Measurements from ENCODE around the gene CCDC9. TPM values are rescaled to one million over a fixed set of nuclear protein-coding genes. Genes with fewer than 3 reads are reported as not detected.

Gene CCDC9
- total RNA-seq, 5 donors from 2014 or later (not counting 1 experiment from before 2014, with no cell fraction given), result 40.4 to 57.2 (median 49.7) TPM

DNA sequence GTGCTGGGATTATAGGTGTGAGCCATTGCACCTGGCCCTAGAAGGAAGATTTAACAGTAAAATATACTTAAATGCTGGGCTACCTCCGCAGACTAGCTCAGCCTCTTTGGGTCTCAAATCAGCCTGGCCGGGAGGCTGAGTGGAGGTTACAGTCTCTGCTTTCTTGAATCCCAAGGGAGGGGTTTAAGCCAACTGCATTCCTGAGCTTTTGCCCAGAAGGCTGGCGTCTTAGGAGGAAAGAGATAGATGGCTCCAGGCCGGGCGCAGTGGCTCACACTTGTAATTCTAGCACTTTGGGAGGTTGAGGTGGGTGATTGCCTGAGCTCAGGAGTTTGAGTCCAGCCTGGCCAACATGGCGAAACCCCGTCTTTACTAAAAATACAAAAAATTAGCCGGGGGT lies 52.7 kb downstream of the CCDC9 start:
- Mint-ChIP-seq H3K4me1 (peaks cover 5 to 7% (median 6%) of the 10 kb centered on the region in 3 donors), H3K27ac (no peak overlapping the region), H3K27me3 (peaks cover 16 to 35% of the 10 kb centered on the region in 2 donors), H3K4me3 (no peak overlapping the region), H3K9me3 (no peaks in the 10 kb centered on the region), H3K36me3 (no peaks in the 10 kb centered on the region)
- CTCF ChIA-PET, result interaction anchor here in 1 of 2 donors (0.6 to 1.3 kb wide), 2 partner anchors 21 to 82 kb away, joined by 4 to 5 read pairs; no protein-coding TSS in a partner anchor
- no peak overlapping the region for H3K27ac ChIP-seq (ENCODE audit: low read length)
- H3K9me3 ChIP-seq, result no peaks in the 10 kb centered on the region
- POLR2A ChIA-PET, result no interaction called here
- 83% methylated on average over 8 of the region's 8 CpGs for WGBS (ENCODE audit: insufficient coverage)
- ATAC-seq (replicated peaks in 1 of 4) (no peak), DNase-seq (no peak)
- H3K4me3 ChIP-seq (ENCODE audit: control insufficient read depth in 1 of 2, extremely low read depth in 1 of 2, low read length in 1 of 2), result no peak overlapping the region
- peaks cover 0 to 5% of the 10 kb centered on the region in 2 experiments for H3K4me1 ChIP-seq (ENCODE audit: control insufficient read depth in 1 of 2, extremely low read depth in 1 of 2, insufficient read depth in 2 of 2, low read length in 2 of 2)
- no peaks in the 10 kb centered on the region for H3K36me3 ChIP-seq (ENCODE audit: control insufficient read depth in 2 of 2, extremely low read depth in 1 of 2, insufficient read depth in 1 of 2, low read length in 1 of 2)
- peaks cover 0 to 40% of the 10 kb centered on the region in 2 experiments for H3K27me3 ChIP-seq (replicated peaks in 1 of 2; ENCODE audit: control insufficient read depth in 2 of 2, extremely low read depth in 1 of 2, insufficient read depth in 2 of 2, low read length in 1 of 2)

DNA sequence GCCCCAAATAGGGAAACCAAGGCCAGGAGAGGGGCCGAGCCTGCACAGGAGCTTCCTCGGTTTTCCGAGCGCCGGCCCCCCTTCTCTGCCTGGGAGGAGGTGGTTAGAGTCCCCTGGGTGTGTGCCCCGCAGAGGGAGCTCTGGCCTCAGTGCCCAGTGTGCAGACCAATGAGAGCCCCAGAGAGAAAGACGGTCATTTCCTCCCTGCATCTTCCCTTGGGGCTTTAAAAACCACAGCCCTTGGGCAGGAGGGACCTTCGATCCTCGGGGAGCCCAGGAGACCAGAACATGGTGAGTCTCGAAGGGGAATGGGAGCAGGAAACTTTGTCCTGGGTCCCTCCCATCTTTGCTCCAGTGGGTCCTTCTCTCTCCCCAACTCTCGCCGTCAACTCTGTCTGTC lies 53.3 kb downstream of the CCDC9 start, which contains the start of gene C5AR1:
TSS of gene C5AR1 (plus strand) at position 254 of the 400 bp plus-strand sequence. CDS start at position 289, 35 bp downstream.
- H3K36me3 ChIP-seq (ENCODE audit: control insufficient read depth in 2 of 2, extremely low read depth in 1 of 2, insufficient read depth in 1 of 2, low read length in 1 of 2), result no peaks in the 10 kb centered on the region
- peaks cover 0 to 40% of the 10 kb centered on the region in 2 experiments for H3K27me3 ChIP-seq (replicated peaks in 1 of 2; ENCODE audit: control insufficient read depth in 2 of 2, extremely low read depth in 1 of 2, insufficient read depth in 2 of 2, low read length in 1 of 2)
- no peak for DNase-seq
- peaks cover 0 to 5% of the 10 kb centered on the region in 2 experiments for H3K4me1 ChIP-seq (ENCODE audit: control insufficient read depth in 1 of 2, extremely low read depth in 1 of 2, insufficient read depth in 2 of 2, low read length in 2 of 2)
- ATAC-seq (replicated peaks in 1 of 4), result no peak
- Mint-ChIP-seq H3K9me3 (no peaks in the 10 kb centered on the region), H3K27ac (no peak within 1 kb of the TSS), H3K4me3 (no peak within 1 kb of the TSS), H3K27me3 (peaks cover 16 to 35% of the 10 kb centered on the region in 2 donors), H3K4me1 (peaks cover 4 to 6% (median 5%) of the 10 kb centered on the region in 3 donors), H3K36me3 (no peaks in the 10 kb centered on the region)
- no peak within 1 kb of the TSS for H3K4me3 ChIP-seq (ENCODE audit: control insufficient read depth in 1 of 2, extremely low read depth in 1 of 2, low read length in 1 of 2)
- ChIA-PET POLR2A (no interaction called here), CTCF (interaction anchor here in 1 of 2 donors (0.6 to 1.3 kb wide), 2 partner anchors 22 to 82 kb away, joined by 4 to 5 read pairs; no protein-coding TSS in a partner anchor)
- H3K27ac ChIP-seq (ENCODE audit: low read length), result no peak within 1 kb of the TSS
- 20% methylated on average over 5 of the region's 12 CpGs for WGBS (ENCODE audit: insufficient coverage)
- no peaks in the 10 kb centered on the region for H3K9me3 ChIP-seq

DNA sequence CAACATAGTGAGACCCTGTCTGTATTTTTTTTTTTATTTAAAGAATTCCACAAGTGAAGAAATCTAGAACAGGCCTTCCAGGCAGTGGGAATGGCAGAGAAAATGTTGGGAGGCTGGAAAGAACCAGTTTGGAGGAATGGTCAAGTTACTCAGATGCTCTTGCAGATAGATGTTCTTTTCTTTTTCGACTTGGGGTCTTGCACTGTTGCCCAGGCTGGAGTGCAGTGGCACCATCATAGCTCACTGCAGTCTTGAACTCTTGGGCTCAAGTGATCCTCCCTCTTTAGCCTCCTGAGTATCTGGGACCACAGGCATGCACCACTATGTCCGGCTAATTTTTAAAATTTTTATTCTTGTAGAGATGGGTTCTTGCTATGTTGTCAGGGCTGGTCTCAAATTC lies 54.0 kb downstream of the CCDC9 start:
- ChIA-PET CTCF (interaction anchor here in 1 of 2 donors (0.6 kb wide), 1 partner anchor 1548 kb away, joined by 3 read pairs; no protein-coding TSS in a partner anchor), POLR2A (no interaction called here)
- peaks cover 13 to 33% of the 10 kb centered on the region in 2 donors for H3K27me3 Mint-ChIP-seq
- DNase-seq (no peak), ATAC-seq (replicated peaks in 1 of 4) (no peak)
- Histone ChIP-seq H3K36me3 (ENCODE audit: control insufficient read depth in 2 of 2, extremely low read depth in 1 of 2, insufficient read depth in 1 of 2, low read length in 1 of 2) (no peaks in the 10 kb centered on the region), H3K4me3 (ENCODE audit: control insufficient read depth in 1 of 2, extremely low read depth in 1 of 2, low read length in 1 of 2) (no peak overlapping the region), H3K4me1 (ENCODE audit: control insufficient read depth in 1 of 2, extremely low read depth in 1 of 2, insufficient read depth in 2 of 2, low read length in 2 of 2) (peaks cover 0 to 2% of the 10 kb centered on the region in 2 experiments), H3K27me3 (replicated peaks in 1 of 2; ENCODE audit: control insufficient read depth in 2 of 2, extremely low read depth in 1 of 2, insufficient read depth in 2 of 2, low read length in 1 of 2) (peaks cover 0 to 42% of the 10 kb centered on the region in 2 experiments), H3K27ac (ENCODE audit: low read length) (no peak overlapping the region), H3K9me3 (no peaks in the 10 kb centered on the region)
- no peak overlapping the region for H3K27ac Mint-ChIP-seq
- H3K4me3 Mint-ChIP-seq, result no peak overlapping the region
- no CpG with 5 or more reads among the region's 2 CpGs for WGBS (ENCODE audit: insufficient coverage)
- H3K36me3 Mint-ChIP-seq, result no peaks in the 10 kb centered on the region
- no peaks in the 10 kb centered on the region for H3K9me3 Mint-ChIP-seq
- peaks cover 2% of the 10 kb centered on the region in 3 donors for H3K4me1 Mint-ChIP-seq

DNA sequence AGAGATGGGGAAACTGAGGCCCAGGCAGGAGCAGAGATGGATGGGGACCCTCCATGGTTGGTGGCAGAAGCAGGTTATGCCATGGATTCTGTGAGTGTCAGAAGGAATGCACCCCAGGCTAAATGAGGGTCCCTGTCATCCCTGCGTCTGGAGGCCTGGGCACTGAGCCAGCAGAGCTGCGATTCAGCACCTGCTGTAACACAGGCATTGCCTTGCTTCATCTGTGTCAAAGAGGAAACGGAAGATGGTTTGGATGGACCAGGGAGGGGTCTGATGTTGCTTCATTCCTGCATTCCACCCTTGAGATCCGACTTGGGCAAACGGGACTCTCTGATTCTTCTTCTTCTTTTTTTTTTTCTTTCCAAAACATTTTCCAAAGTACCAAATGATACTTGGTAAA lies 54.5 kb downstream of the CCDC9 start:
- Histone ChIP-seq H3K27ac (ENCODE audit: low read length) (no peak overlapping the region), H3K36me3 (ENCODE audit: control insufficient read depth in 2 of 2, extremely low read depth in 1 of 2, insufficient read depth in 1 of 2, low read length in 1 of 2) (no peaks in the 10 kb centered on the region), H3K4me3 (ENCODE audit: control insufficient read depth in 1 of 2, extremely low read depth in 1 of 2, low read length in 1 of 2) (no peak overlapping the region), H3K4me1 (ENCODE audit: control insufficient read depth in 1 of 2, extremely low read depth in 1 of 2, insufficient read depth in 2 of 2, low read length in 2 of 2) (no peaks in the 10 kb centered on the region), H3K27me3 (replicated peaks in 1 of 2; ENCODE audit: control insufficient read depth in 2 of 2, extremely low read depth in 1 of 2, insufficient read depth in 2 of 2, low read length in 1 of 2) (peaks cover 0 to 43% of the 10 kb centered on the region in 2 experiments), H3K9me3 (no peaks in the 10 kb centered on the region)
- DNase-seq (no peak), ATAC-seq (replicated peaks in 1 of 4) (no peak)
- WGBS (ENCODE audit: insufficient coverage), result 28% methylated on average over 5 of the region's 5 CpGs
- no peak overlapping the region for H3K4me3 Mint-ChIP-seq
- H3K27ac Mint-ChIP-seq, result no peak overlapping the region
- no peaks in the 10 kb centered on the region for H3K9me3 Mint-ChIP-seq
- CTCF ChIA-PET, result interaction anchor here in 1 of 2 donors (0.6 kb wide), 1 partner anchor 1547 kb away, joined by 3 read pairs; no protein-coding TSS in a partner anchor
- POLR2A ChIA-PET, result no interaction called here
- no peaks in the 10 kb centered on the region for H3K4me1 Mint-ChIP-seq
- no peaks in the 10 kb centered on the region for H3K36me3 Mint-ChIP-seq
- peaks cover 11 to 32% of the 10 kb centered on the region in 2 donors for H3K27me3 Mint-ChIP-seq

DNA sequence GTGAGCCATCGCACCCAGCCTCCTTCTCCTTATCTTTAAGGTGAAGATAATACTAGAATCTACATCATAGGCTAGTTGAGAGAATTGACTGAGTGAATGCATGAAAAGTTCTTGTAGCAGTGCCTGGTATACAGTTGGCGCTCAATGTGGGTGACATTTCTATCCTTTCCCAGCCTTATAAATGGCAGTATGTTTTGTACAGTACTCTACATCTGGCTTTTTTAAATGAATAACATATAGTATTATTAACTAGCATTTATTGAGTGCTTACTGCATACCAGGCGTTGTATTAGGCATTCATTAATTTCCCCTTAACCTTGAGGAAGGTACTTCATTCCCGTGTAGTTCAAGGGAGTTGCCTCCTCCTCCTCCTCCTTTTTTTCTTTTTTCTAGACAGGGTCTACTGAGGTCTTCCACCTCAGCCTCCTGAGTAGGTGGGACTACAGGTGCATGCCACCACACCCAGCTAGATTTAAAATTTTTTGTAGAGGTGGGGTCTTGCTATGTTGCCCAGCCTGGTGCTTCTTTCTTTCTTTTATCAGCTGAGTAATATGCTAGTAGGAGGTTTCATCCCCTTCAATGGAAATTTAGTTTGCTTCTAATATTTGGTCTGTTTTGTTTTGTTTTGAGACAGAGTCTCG lies 56.2 kb downstream of the CCDC9 start:
- WGBS (ENCODE audit: insufficient coverage), result 75% methylated on average over 1 of the region's 5 CpGs
- CTCF ChIA-PET, result no interaction called here

DNA sequence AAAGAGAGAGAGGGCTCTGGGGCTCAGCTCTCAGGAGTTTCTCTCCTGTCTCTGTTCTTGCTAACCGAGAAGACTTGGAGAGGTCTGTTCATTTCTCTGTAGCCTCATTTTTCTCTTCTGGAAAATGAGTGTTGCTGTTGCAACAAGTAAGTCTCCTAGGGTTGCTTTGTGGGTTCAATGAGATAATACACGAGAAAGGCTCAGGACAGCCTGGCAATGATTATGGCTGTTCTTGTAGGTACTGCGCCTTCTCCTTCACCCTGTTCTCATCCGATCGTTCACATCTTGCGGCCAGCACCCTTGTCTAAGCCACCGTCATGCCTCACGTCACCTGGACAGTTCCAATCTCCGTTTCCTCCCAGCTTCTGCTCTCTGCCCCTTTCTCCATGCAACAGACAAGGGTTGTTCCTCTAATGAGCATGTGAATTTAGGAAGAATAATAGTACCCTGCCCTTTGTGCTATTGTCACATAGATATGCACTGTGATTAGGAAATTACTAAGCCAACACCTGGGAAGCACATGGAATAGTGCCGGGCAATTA lies 57.5 kb downstream of the CCDC9 start:
- ChIA-PET CTCF (no interaction called here), POLR2A (no interaction called here)
- DNase-seq, result no peak
- WGBS (ENCODE audit: insufficient coverage), result 93% methylated on average over 5 of the region's 10 CpGs
- H3K9me3 Mint-ChIP-seq, result no peaks in the 10 kb centered on the region
- Histone ChIP-seq H3K9me3 (no peaks in the 10 kb centered on the region), H3K27ac (ENCODE audit: low read length) (no peak overlapping the region), H3K27me3 (replicated peaks in 1 of 2; ENCODE audit: control insufficient read depth in 2 of 2, extremely low read depth in 1 of 2, insufficient read depth in 2 of 2, low read length in 1 of 2) (peaks cover 2 to 44% of the 10 kb centered on the region in 2 experiments), H3K36me3 (ENCODE audit: control insufficient read depth in 2 of 2, extremely low read depth in 1 of 2, insufficient read depth in 1 of 2, low read length in 1 of 2) (no peaks in the 10 kb centered on the region), H3K4me3 (ENCODE audit: control insufficient read depth in 1 of 2, extremely low read depth in 1 of 2, low read length in 1 of 2) (no peak overlapping the region), H3K4me1 (ENCODE audit: control insufficient read depth in 1 of 2, extremely low read depth in 1 of 2, insufficient read depth in 2 of 2, low read length in 2 of 2) (no peaks in the 10 kb centered on the region)
- no peaks in the 10 kb centered on the region for H3K36me3 Mint-ChIP-seq
- no peak overlapping the region for H3K27ac Mint-ChIP-seq
- H3K4me1 Mint-ChIP-seq, result no peaks in the 10 kb centered on the region
- ATAC-seq (replicated peaks in 1 of 4), result no peak
- H3K4me3 Mint-ChIP-seq, result no peak overlapping the region
- H3K27me3 Mint-ChIP-seq, result peaks cover 12 to 31% of the 10 kb centered on the region in 2 donors

More for the DNA sequence above, 56.2 kb downstream of the CCDC9 start:
- Mint-ChIP-seq H3K27ac (no peak overlapping the region), H3K4me3 (no peak overlapping the region), H3K27me3 (peaks cover 12 to 31% of the 10 kb centered on the region in 2 donors), H3K4me1 (no peaks in the 10 kb centered on the region), H3K9me3 (no peaks in the 10 kb centered on the region), H3K36me3 (no peaks in the 10 kb centered on the region)
- DNase-seq, result no peak
- Histone ChIP-seq H3K9me3 (no peaks in the 10 kb centered on the region), H3K27me3 (replicated peaks in 1 of 2; ENCODE audit: control insufficient read depth in 2 of 2, extremely low read depth in 1 of 2, insufficient read depth in 2 of 2, low read length in 1 of 2) (peaks cover 0 to 44% of the 10 kb centered on the region in 2 experiments), H3K4me1 (ENCODE audit: control insufficient read depth in 1 of 2, extremely low read depth in 1 of 2, insufficient read depth in 2 of 2, low read length in 2 of 2) (no peaks in the 10 kb centered on the region), H3K4me3 (ENCODE audit: control insufficient read depth in 1 of 2, extremely low read depth in 1 of 2, low read length in 1 of 2) (no peak overlapping the region), H3K27ac (ENCODE audit: low read length) (no peak overlapping the region), H3K36me3 (ENCODE audit: control insufficient read depth in 2 of 2, extremely low read depth in 1 of 2, insufficient read depth in 1 of 2, low read length in 1 of 2) (no peaks in the 10 kb centered on the region)
- POLR2A ChIA-PET, result no interaction called here
- ATAC-seq (replicated peaks in 1 of 4), result no peak
